Measurements from ENCODE around the gene DYNC1LI2.

- TF ChIP-seq POLR2A (IDR thresholded peaks at IDR 0.05; ENCODE audit: extremely low read depth, insufficient read length) (no peak), CTCF (IDR thresholded peaks at IDR 0.05; ENCODE audit: low read depth, low read length) (no peak)
Observed at GRCh38 chr16:66703406-66704215, 47.8 kb downstream of the DYNC1LI2 start.
